Left renal pelvis (tissue), 4 donors: ENCODE results near the gene TXNDC16. TPM values are rescaled to one million over a fixed set of nuclear protein-coding genes. Genes with fewer than 3 reads are reported as not detected.

Source experiments
- DNase-seq, 4 donors: peaks; one replicate each; pipeline ENCODE4 v3.0.0-alpha.2; 2013; ENCODE audit warnings: low read depth in 4 of 4, low spot score in 3 of 4
- polyA plus RNA-seq, 4 donors: library from polyadenylated mRNA; unstranded; fragments of 120-200 nt; gene quantifications; one replicate each; pipeline ENCODE4 v1.2.1, GENCODE V29; 2013; ENCODE audit not compliant: insufficient read length in 4 of 4

TXNDC16 gene
- polyA plus RNA-seq, 4 donors, result 17.0 to 25.0 (median 21.4) TPM

- no peak for DNase-seq
Measured at GRCh38 chr14:52457411-52457810, 94.9 kb downstream of the TXNDC16 start.

- DNase-seq, result no peak
Measured at GRCh38 chr14:52455291-52456088, 96.8 kb downstream of the TXNDC16 start.

GRCh38 chr14:52447236-52447635 lies 105.1 kb downstream of the TXNDC16 start:
- no peak for DNase-seq

GRCh38 chr14:52446355-52446754 lies 106.0 kb downstream of the TXNDC16 start:
- DNase-seq, result no peak

- DNase-seq, result no peak
Measured at GRCh38 chr14:52443506-52443905, 108.8 kb downstream of the TXNDC16 start.

GRCh38 chr14:52442602-52443001 lies 109.7 kb downstream of the TXNDC16 start:
- DNase-seq, result no peak

- no peak for DNase-seq
Measured at GRCh38 chr14:52442166-52442565, 110.1 kb downstream of the TXNDC16 start.

- no peak for DNase-seq
Measured at GRCh38 chr14:52439476-52439875, 112.8 kb downstream of the TXNDC16 start.

GRCh38 chr14:52434955-52435354 lies 117.3 kb downstream of the TXNDC16 start:
- DNase-seq, result no peak

GRCh38 chr14:52430474-52430873 lies 121.8 kb downstream of the TXNDC16 start:
- DNase-seq, result no peak

GRCh38 chr14:52429451-52429850 lies 122.9 kb downstream of the TXNDC16 start:
- DNase-seq, result no peak

- DNase-seq, result no peak
Measured at GRCh38 chr14:52427460-52427859, 124.8 kb downstream of the TXNDC16 start.

GRCh38 chr14:52422650-52423356 lies 129.5 kb downstream of the TXNDC16 start:
- no peak for DNase-seq

- no peak for DNase-seq
Measured at GRCh38 chr14:52417139-52417538, 135.2 kb downstream of the TXNDC16 start.

- DNase-seq, result peak in 1 of 4 donors; percentile 36
Measured at GRCh38 chr14:52413729-52414408, 138.4 kb downstream of the TXNDC16 start.

- no peak for DNase-seq
Measured at GRCh38 chr14:52412426-52412825, 139.9 kb downstream of the TXNDC16 start.

- no peak for DNase-seq
Measured at GRCh38 chr14:52405314-52405713, 147.0 kb downstream of the TXNDC16 start.

GRCh38 chr14:52402812-52403526 lies 149.3 kb downstream of the TXNDC16 start:
- no peak for DNase-seq

- DNase-seq, result no peak
Measured at GRCh38 chr14:52400846-52401245, 151.5 kb downstream of the TXNDC16 start.

GRCh38 chr14:52399921-52400595 lies 152.2 kb downstream of the TXNDC16 start:
- peak in 2 of 4 donors; percentile 48 to 60 for DNase-seq
